WI38 (cell line): Measurements from ENCODE around the gene SLC6A11.

Experiments used
- H3K4me3 ChIP-seq: 2 replicates; pipeline ENCODE4 v1.5.1; 2011; ENCODE audit warnings: low read depth, mild to moderate bottlenecking, control low read depth, low read length
- CTCF ChIP-seq: IDR thresholded peaks from 2 replicates; pipeline ENCODE4 v1.5.1; 2012; ENCODE audit warnings: low read depth, mild to moderate bottlenecking, control low read depth, low read length

Gene SLC6A11

GRCh38 chr3:10907262-10907661, 91.2 kb downstream of the SLC6A11 start:
- no peak overlapping the region for H3K4me3 ChIP-seq
- no peak for TF ChIP-seq CTCF

- no peak for TF ChIP-seq CTCF
Observed at GRCh38 chr3:10910367-10910766, 94.3 kb downstream of the SLC6A11 start.

DNA sequence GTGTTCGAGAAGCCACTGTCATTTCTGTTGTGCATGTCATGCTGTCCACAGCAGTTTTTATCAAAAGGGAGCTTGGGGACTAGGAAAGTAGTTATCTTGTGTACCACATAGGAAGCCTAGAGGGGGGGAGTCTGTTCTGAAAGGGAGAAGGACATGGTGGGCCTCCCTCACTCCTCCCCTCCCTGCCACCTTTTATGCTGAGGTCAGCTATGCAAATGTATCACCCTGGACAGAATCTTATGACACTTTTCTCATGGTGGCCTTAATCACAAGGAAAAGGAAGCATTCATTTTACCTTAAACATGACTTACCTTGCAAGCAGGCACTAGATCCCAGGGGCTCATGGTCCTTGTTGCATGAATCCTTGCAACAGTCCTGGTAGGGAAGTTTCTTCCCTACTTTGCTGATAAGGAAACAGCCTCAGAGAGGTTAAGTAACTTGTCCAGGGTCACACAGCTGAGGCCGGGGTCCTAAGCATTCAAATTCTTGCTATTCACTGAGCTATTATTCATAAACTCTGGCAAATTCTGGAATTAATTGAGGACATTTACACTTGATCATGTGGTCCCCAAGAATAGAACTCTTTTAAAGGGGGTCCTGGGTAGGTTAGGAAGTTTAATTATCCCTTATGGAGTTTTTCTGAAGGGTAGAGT, 95.4 kb downstream of the SLC6A11 start:
- no peak overlapping the region for H3K4me3 ChIP-seq
- TF ChIP-seq CTCF: no peak

More at GRCh38 chr3:10910367-10910766, 94.3 kb downstream of the SLC6A11 start:
- H3K4me3 ChIP-seq: no peak overlapping the region

DNA sequence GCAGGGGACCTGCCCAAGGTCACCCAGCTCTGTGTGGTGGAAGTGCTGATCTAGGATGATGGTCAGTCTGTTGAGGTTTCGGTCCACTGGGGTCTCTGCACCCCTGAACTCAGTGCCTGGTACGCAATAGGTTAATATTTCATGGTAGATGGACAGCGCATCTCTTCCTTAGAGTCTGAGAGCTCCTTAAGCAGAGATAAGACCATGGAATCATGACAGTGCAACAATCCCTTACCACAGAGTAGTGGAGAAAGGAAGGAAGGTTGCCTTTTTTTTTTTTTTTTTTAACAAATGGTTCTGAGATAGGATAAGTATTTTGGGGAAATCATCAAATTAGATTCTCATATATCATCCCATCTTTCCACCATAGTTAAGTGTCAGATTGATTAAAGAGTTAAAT, 96.8 kb downstream of the SLC6A11 start:
- no peak for TF ChIP-seq CTCF

DNA sequence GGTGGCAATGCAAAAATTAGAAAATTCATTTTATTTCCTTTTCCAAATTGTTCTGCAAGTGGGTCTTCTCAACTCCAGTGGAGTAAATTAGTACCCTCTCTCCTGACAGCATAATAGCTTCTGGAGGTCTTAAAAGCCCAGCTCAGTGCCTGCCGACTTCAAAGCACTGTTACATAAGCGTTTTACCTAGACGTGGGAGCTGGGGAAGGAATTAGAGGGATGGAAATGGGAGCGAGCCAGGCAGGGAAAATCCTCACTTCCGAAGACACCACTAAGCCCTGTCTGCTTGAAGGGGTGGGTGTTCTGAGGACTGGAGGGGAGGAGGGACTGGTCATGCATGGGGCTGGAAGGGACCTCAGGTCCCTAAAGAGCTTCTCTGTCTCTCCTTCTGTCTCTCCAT, 99.3 kb downstream of the SLC6A11 start:
- TF ChIP-seq CTCF: no peak

More for the DNA sequence above, 96.8 kb downstream of the SLC6A11 start:
- no peak overlapping the region for H3K4me3 ChIP-seq

GRCh38 chr3:10917176-10917575, 101.1 kb downstream of the SLC6A11 start:
- TF ChIP-seq CTCF: no peak
- H3K4me3 ChIP-seq: no peak overlapping the region

More for the DNA sequence above, 99.3 kb downstream of the SLC6A11 start:
- H3K4me3 ChIP-seq: no peak overlapping the region

GRCh38 chr3:10918011-10918410, 102.0 kb downstream of the SLC6A11 start:
- no peak overlapping the region for H3K4me3 ChIP-seq
- TF ChIP-seq CTCF: no peak
